Endothelial cell of umbilical vein (primary cell): ENCODE data around the gene PHAF1. TPM values are rescaled to one million over a fixed set of nuclear protein-coding genes. Genes with fewer than 3 reads are reported as not detected.

ENCODE experiments used
- BruUV-seq: library from RNA; stranded (reverse); fragments of 400-500 nt; replicated peaks from 2 replicates; lab custom pipeline; 2021; lab: Mats Ljungman, UMichigan
- CTCF ChIA-PET: fragments of 300-600, 350-600 bp; sonication (Branson Sonifier 250); formaldehyde crosslinking; loops from one replicate; lab custom pipeline; 2021; ENCODE audit warnings: antibody characterized with exemption, inconsistent platforms; lab: Charles Lee
- POLR2A ChIA-PET: fragments of 300-600, 350-600 bp; sonication (Branson Sonifier 250); formaldehyde crosslinking; loops from one replicate; lab custom pipeline; 2021; ENCODE audit warnings: antibody characterized with exemption, inconsistent platforms; lab: Charles Lee
- DNase-seq: peaks from one replicate; pipeline ENCODE4 v3.0.0-alpha.2; 2011; ENCODE audit warnings: low read depth, low spot score
- FAIRE-seq: peaks from 2 replicates; lab custom pipeline; 2011; peaks lifted over from hg19 to GRCh38; lab: Jason Lieb, UNC
- H2AFZ ChIP-seq: 2 replicates; pipeline ENCODE4 v1.6.0; 2012; ENCODE audit warnings: low read depth, low read length, control low read depth, inconsistent platforms
- H3K27ac ChIP-seq: 2 replicates; pipeline ENCODE4 v1.5.1; 2011; ENCODE audit warnings: low read depth, mild to moderate bottlenecking, control low read depth, low read length, moderate library complexity; ENCODE audit not compliant: insufficient read depth
- H3K27me3 ChIP-seq, 2 experiments: 2 replicates each; pipeline versions ENCODE4 v1.6.0 to v1.6.1; 2011; ENCODE audit warnings: low read length in 2 of 2, mixed read lengths in 1 of 2; ENCODE audit not compliant: control insufficient read depth in 2 of 2, insufficient read depth in 2 of 2
- H3K36me3 ChIP-seq, 2 experiments: 2 replicates in 1 of 2; 3 replicates in 1 of 2; pipeline ENCODE4 v1.5.1; 2011; ENCODE audit warnings: low read length in 2 of 2, mild to moderate bottlenecking in 1 of 2, moderate library complexity in 1 of 2; ENCODE audit not compliant: control insufficient read depth in 2 of 2, insufficient read depth in 2 of 2; ENCODE audit errors: extremely low read depth in 1 of 2
- H3K4me1 ChIP-seq: 3 replicates; pipeline ENCODE4 v1.5.1; 2011; ENCODE audit warnings: mild to moderate bottlenecking, low read length; ENCODE audit not compliant: control insufficient read depth, insufficient read depth; ENCODE audit errors: extremely low read depth
- H3K4me2 ChIP-seq: 2 replicates; pipeline ENCODE4 v1.6.1; 2011; ENCODE audit warnings: low read length, control low read depth, mixed read lengths; ENCODE audit not compliant: insufficient read depth
- H3K4me3 ChIP-seq, 3 experiments: fragments of 200-600 bp in 1 of 3; sonication (generic), shearing (Covaris generic) in 1 of 3; replicated peaks in 1 of 3; 2 replicates each; pipeline ENCODE4 v1.5.1; 2011 to 2016; ENCODE audit warnings: control low read depth in 3 of 3, low read length in 3 of 3, mild to moderate bottlenecking in 2 of 3, inconsistent platforms in 1 of 3, low read depth in 1 of 3, moderate library complexity in 1 of 3; ENCODE audit not compliant: insufficient read depth in 1 of 3
- H3K79me2 ChIP-seq: 2 replicates; pipeline ENCODE4 v1.6.0; 2012; ENCODE audit warnings: low read length, inconsistent platforms; ENCODE audit not compliant: control insufficient read depth, insufficient read depth
- H3K9ac ChIP-seq: replicated peaks from 2 replicates; pipeline ENCODE3; 2011; ENCODE audit warnings: low read length, control low read depth; ENCODE audit not compliant: insufficient read depth; ENCODE audit errors: extremely low read depth
- H3K9me1 ChIP-seq: replicated peaks from 3 replicates; pipeline ENCODE4 v1.6.0; 2011; ENCODE audit warnings: mild to moderate bottlenecking, low read length; ENCODE audit not compliant: control insufficient read depth, insufficient read depth; ENCODE audit errors: extremely low read depth
- H3K9me3 ChIP-seq: replicated peaks from 2 replicates; pipeline ENCODE4 v1.5.1; 2012; ENCODE audit warnings: low read length, inconsistent platforms; ENCODE audit not compliant: control insufficient read depth, insufficient read depth
- H4K20me1 ChIP-seq: replicated peaks from 2 replicates; pipeline ENCODE3; 2011; ENCODE audit warnings: mild to moderate bottlenecking, low read length; ENCODE audit not compliant: control insufficient read depth, insufficient read depth; ENCODE audit errors: extremely low read depth
- CTCF ChIP-seq, 2 donors: IDR thresholded peaks; 1 replicate in 1 of 2; 2 replicates in 1 of 2; pipeline ENCODE4 v1.5.1; 2011; ENCODE audit warnings: low read length in 2 of 2, mild to moderate bottlenecking in 2 of 2, moderate library complexity in 2 of 2, control low read depth in 1 of 2, inconsistent platforms in 1 of 2, low read depth in 1 of 2; ENCODE audit not compliant: insufficient read depth in 1 of 2; ENCODE audit errors: extremely low read depth in 1 of 2
- EZH2 ChIP-seq: IDR thresholded peaks from 2 replicates; pipeline ENCODE4 v1.6.1; 2012; ENCODE audit warnings: borderline replicate concordance, low read depth, mild to moderate bottlenecking, moderate library complexity, low read length, inconsistent platforms; ENCODE audit not compliant: severe bottlenecking
- FOS ChIP-seq: IDR thresholded peaks from 2 replicates; pipeline ENCODE4 v1.6.1; 2011; ENCODE audit warnings: mild to moderate bottlenecking, low read length, moderate library complexity, borderline replicate concordance; ENCODE audit not compliant: insufficient read depth
- GATA2 ChIP-seq: IDR thresholded peaks from 2 replicates; pipeline ENCODE4 v1.7.0; 2011; ENCODE audit warnings: low read depth, mild to moderate bottlenecking, moderate library complexity, mixed read lengths, low read length; ENCODE audit not compliant: insufficient read length, insufficient read depth
- JUN ChIP-seq: IDR thresholded peaks from 2 replicates; pipeline ENCODE4 v1.6.1; 2011; ENCODE audit warnings: borderline replicate concordance, low read depth; ENCODE audit not compliant: insufficient read length, insufficient read depth
- MAX ChIP-seq: IDR thresholded peaks from 2 replicates; pipeline ENCODE4 v1.6.1; 2011; ENCODE audit not compliant: insufficient read depth, insufficient read length
- MYC ChIP-seq: IDR thresholded peaks from one replicate; pipeline ENCODE4 v1.6.1; 2011; ENCODE audit warnings: mild to moderate bottlenecking, low read depth, low read length
- POLR2A ChIP-seq: IDR thresholded peaks from 2 replicates; pipeline ENCODE4 v1.6.1; 2012; ENCODE audit warnings: low read depth, mild to moderate bottlenecking, control low read depth, low read length
- POLR2AphosphoS5 ChIP-seq: IDR thresholded peaks from 2 replicates; pipeline ENCODE4 v1.6.1; 2012; ENCODE audit warnings: low read depth, mild to moderate bottlenecking, control low read depth, low read length, moderate library complexity; ENCODE audit not compliant: insufficient read depth
- dilution Hi-C: fragments of 300-500 bp; cut with MboI; formaldehyde crosslinking; loops from one replicate; pipeline ENCODE4 v1.15.0; 2019; ENCODE audit warnings: low sequenced_read_pairs; ENCODE audit not compliant: extremely low pct_ligation_motif_present
- intact Hi-C: fragments of 100-400 bp; cut with micrococcal nuclease; formaldehyde crosslinking; loops from one replicate; pipeline ENCODE4 v1.10.0; 2022
- polyA plus RNA-seq, 4 experiments: library from polyadenylated mRNA; depleted of rRNA in 3 of 4; stranded (reverse) in 3 of 4; unstranded in 1 of 4; fragments of >200 nt; gene quantifications; 2 replicates each; pipeline versions ENCODE4 v1.2.1 to v1.2.3, GENCODE V29; 2011 to 2012; ENCODE audit warnings: missing spikeins in 1 of 4
- total RNA-seq: library from RNA; stranded (reverse); gene quantifications from 2 replicates; pipeline ENCODE4 v1.2.3, GENCODE V29; 2021

PHAF1 gene
- total and polyA plus RNA-seq, 2 donors (not counting 3 experiments of a cell fraction or from before 2014, with no cell fraction given), result 18.5 to 21.9 TPM

GRCh38 chr16:67145746-67146145, 36.0 kb downstream of the PHAF1 start:
- FAIRE-seq (no peak), DNase-seq (no peak)
- Histone ChIP-seq H3K4me1 (peaks cover 3% of the 10 kb centered on the region), H3K4me2 (no peak overlapping the region), H3K4me3 (no peak overlapping the region), H2AFZ (no peak overlapping the region), H3K27ac (no peak overlapping the region), H3K9me3 (no peaks in the 10 kb centered on the region), H3K9me1 (no peaks in the 10 kb centered on the region), H3K79me2 (no peaks in the 10 kb centered on the region), H4K20me1 (no peaks in the 10 kb centered on the region), H3K9ac (no peak overlapping the region), H3K27me3 (peaks cover 0 to 5% of the 10 kb centered on the region in 2 experiments), H3K36me3 (peaks cover 2 to 56% of the 10 kb centered on the region in 2 experiments)
- POLR2A ChIA-PET, result no interaction called here
- dilution Hi-C loops, result no loop called here
- intact Hi-C loops, result no loop called here
- TF ChIP-seq MYC, result no peak
- TF ChIP-seq POLR2AphosphoS5, result no peak
- TF ChIP-seq CTCF (IDR thresholded peaks at IDR 0.05; ENCODE audit: extremely low read depth in 1 of 2, insufficient read depth in 1 of 2, low read depth in 1 of 2, low read length in 2 of 2), result no peak
- no peak for TF ChIP-seq JUN
- TF ChIP-seq FOS, result no peak
- no peak for TF ChIP-seq GATA2
- TF ChIP-seq EZH2, result no peak
- no peak for TF ChIP-seq POLR2A
- TF ChIP-seq MAX, result no peak
- BruUV-seq, result no TSS peak
- CTCF ChIA-PET, result interaction anchor here (2.4 kb wide), 1 partner anchor 9 kb away, joined by 16 read pairs; no protein-coding TSS in a partner anchor
